H9 (cell line): ENCODE data around the gene WDR54. TPM values are rescaled to one million over a fixed set of nuclear protein-coding genes. Genes with fewer than 3 reads are reported as not detected.

Experiments
- DNase-seq: peaks from one replicate; pipeline ENCODE4 v3.0.0-alpha.2; 2017
- H2AFZ ChIP-seq: one replicate; pipeline ENCODE4 v1.6.1; 2013; ENCODE audit warnings: mild to moderate bottlenecking, low read length, control low read depth, moderate library complexity
- H2AK5ac ChIP-seq: 2 replicates; pipeline ENCODE4 v1.6.1; 2013; ENCODE audit warnings: low read length, control low read depth, mixed read lengths; ENCODE audit not compliant: insufficient read length
- H2BK120ac ChIP-seq: one replicate; pipeline ENCODE4 v1.6.1; 2013; ENCODE audit warnings: low read depth, mild to moderate bottlenecking, low read length, control low read depth, inconsistent platforms; ENCODE audit not compliant: poor library complexity, severe bottlenecking
- H2BK12ac ChIP-seq: 2 replicates; pipeline ENCODE4 v1.6.1; 2013; ENCODE audit warnings: low read length, control low read depth, mixed read lengths, low read depth; ENCODE audit not compliant: insufficient read length
- H2BK15ac ChIP-seq: 2 replicates; pipeline ENCODE4 v1.6.1; 2013; ENCODE audit warnings: low read depth, low read length, control low read depth
- H2BK20ac ChIP-seq: one replicate; pipeline ENCODE4 v1.6.1; 2013; ENCODE audit warnings: low read depth, mild to moderate bottlenecking, low read length, control low read depth, inconsistent platforms; ENCODE audit not compliant: poor library complexity, severe bottlenecking
- H2BK5ac ChIP-seq: 2 replicates; pipeline ENCODE4 v1.6.1; 2013; ENCODE audit warnings: low read length, control low read depth, mixed read lengths; ENCODE audit not compliant: insufficient read length
- H3K14ac ChIP-seq: 2 replicates; pipeline ENCODE4 v1.6.1; 2013; ENCODE audit warnings: low read length, control low read depth; ENCODE audit not compliant: insufficient read depth
- H3K18ac ChIP-seq: 2 replicates; pipeline ENCODE4 v1.6.1; 2013; ENCODE audit warnings: low read depth, mild to moderate bottlenecking, mixed read lengths, low read length, control low read depth; ENCODE audit not compliant: insufficient read length
- H3K23ac ChIP-seq: 2 replicates; pipeline ENCODE4 v1.6.1; 2013; ENCODE audit warnings: low read length, control low read depth, mixed read lengths, low read depth; ENCODE audit not compliant: insufficient read length
- H3K23me2 ChIP-seq: 2 replicates; pipeline ENCODE4 v1.6.1; 2013; ENCODE audit warnings: low read depth, mild to moderate bottlenecking, mixed read lengths, low read length, control low read depth; ENCODE audit not compliant: insufficient read length, poor library complexity, severe bottlenecking
- H3K27ac ChIP-seq: 2 replicates; pipeline ENCODE4 v1.5.1; 2013; ENCODE audit warnings: low read length, control low read depth, mixed read lengths, low read depth; ENCODE audit not compliant: insufficient read length
- H3K27me3 ChIP-seq: 2 replicates; pipeline ENCODE4 v1.6.1; 2013; ENCODE audit warnings: low read length, control low read depth, inconsistent platforms; ENCODE audit not compliant: insufficient read depth
- H3K4ac ChIP-seq: 2 replicates; pipeline ENCODE4 v1.6.1; 2013; ENCODE audit warnings: low read depth, mild to moderate bottlenecking, control low read depth, inconsistent platforms, low read length, moderate library complexity
- H3K4me1 ChIP-seq: 2 replicates; pipeline ENCODE4 v1.6.1; 2013; ENCODE audit warnings: low read length, control low read depth, inconsistent platforms; ENCODE audit not compliant: insufficient read depth
- H3K4me2 ChIP-seq: 2 replicates; pipeline ENCODE4 v1.6.1; 2013; ENCODE audit warnings: low read length, control low read depth, mixed read lengths; ENCODE audit not compliant: insufficient read length, insufficient read depth
- H3K56ac ChIP-seq: 2 replicates; pipeline ENCODE4 v1.6.1; 2013; ENCODE audit warnings: low read depth, mild to moderate bottlenecking, mixed read lengths, low read length, control low read depth; ENCODE audit not compliant: insufficient read length
- H3K79me1 ChIP-seq: 2 replicates; pipeline ENCODE4 v1.6.1; 2013; ENCODE audit warnings: low read depth, mild to moderate bottlenecking, moderate library complexity, low read length, control low read depth, inconsistent platforms; ENCODE audit not compliant: insufficient read depth, poor library complexity, severe bottlenecking
- H3K79me2 ChIP-seq: 2 replicates; pipeline ENCODE4 v1.6.1; 2013; ENCODE audit warnings: low read length, control low read depth, inconsistent platforms; ENCODE audit not compliant: insufficient read depth
- H3K9ac ChIP-seq: 2 replicates; pipeline ENCODE4 v1.6.1; 2013; ENCODE audit warnings: low read length, control low read depth, mixed read lengths; ENCODE audit not compliant: insufficient read length; ENCODE audit errors: extremely low read depth
- H3K9me3 ChIP-seq: one replicate; pipeline ENCODE4 v1.6.1; 2013; ENCODE audit warnings: low read depth, low read length, inconsistent platforms; ENCODE audit not compliant: control insufficient read depth
- H3T11ph ChIP-seq: one replicate; pipeline ENCODE4 v1.6.1; 2013; ENCODE audit warnings: mild to moderate bottlenecking, low read length, control low read depth, inconsistent platforms
- H4K20me1 ChIP-seq: one replicate; pipeline ENCODE4 v1.6.1; 2013; ENCODE audit not compliant: control insufficient read depth, insufficient read length, insufficient read depth
- H4K5ac ChIP-seq: 2 replicates; pipeline ENCODE4 v1.6.1; 2013; ENCODE audit warnings: low read depth, mild to moderate bottlenecking, mixed read lengths, low read length, control low read depth; ENCODE audit not compliant: insufficient read length
- H4K8ac ChIP-seq: replicated peaks from 2 replicates; pipeline ENCODE4 v1.6.1; 2013; ENCODE audit warnings: low read length, control low read depth, mixed read lengths, low read depth; ENCODE audit not compliant: insufficient read length
- H4K91ac ChIP-seq: 2 replicates; pipeline ENCODE4 v1.6.1; 2013; ENCODE audit warnings: low read depth, mild to moderate bottlenecking, moderate library complexity, mixed read lengths, low read length, control low read depth; ENCODE audit not compliant: insufficient read length
- H3K27ac Mint-ChIP-seq, 3 experiments: 2 replicates in 2 of 3; 3 replicates in 1 of 3; pipeline ENCODE4 v1.8.0; 2020 to 2021; ENCODE audit warnings: mixed read lengths in 3 of 3, mild to moderate bottlenecking in 1 of 3, moderate library complexity in 1 of 3
- H3K27me3 Mint-ChIP-seq: 2 replicates; pipeline ENCODE4 v1.8.0; 2021; ENCODE audit warnings: low read depth, mild to moderate bottlenecking, moderate library complexity, mixed read lengths
- H3K36me3 Mint-ChIP-seq, 3 experiments: 2 replicates in 2 of 3; 3 replicates in 1 of 3; pipeline ENCODE4 v1.8.0; 2020 to 2021; ENCODE audit warnings: low read depth in 3 of 3, mixed read lengths in 3 of 3; ENCODE audit not compliant: insufficient read depth in 1 of 3
- H3K4me1 Mint-ChIP-seq, 2 experiments: 2 replicates each; pipeline ENCODE4 v1.8.0; 2020; ENCODE audit warnings: mixed read lengths in 2 of 2
- H3K4me3 Mint-ChIP-seq, 2 experiments: 2 replicates in 1 of 2; 3 replicates in 1 of 2; pipeline ENCODE4 v1.8.0; 2020 to 2021; ENCODE audit warnings: mild to moderate bottlenecking in 2 of 2, mixed read lengths in 2 of 2, moderate library complexity in 1 of 2
- H3K9me3 Mint-ChIP-seq, 2 experiments: 2 replicates in 1 of 2; 3 replicates in 1 of 2; pipeline ENCODE4 v1.8.0; 2020; ENCODE audit warnings: mild to moderate bottlenecking in 2 of 2, mixed read lengths in 2 of 2, moderate library complexity in 1 of 2
- CTCF ChIP-seq: fragments of 200-600 bp; sonication (generic); conservative IDR thresholded peaks from 3 replicates; pipeline ENCODE4 v1.8.0; 2021; ENCODE audit warnings: antibody characterized with exemption, mild to moderate bottlenecking
- WGBS: extraction: QIAGEN DNeasy Blood & Tissue Kit; methylation state at CpG from one replicate; pipeline ENCODE4 v1.1.7; 2013; ENCODE audit warnings: missing lambda C conversion rate, low lambda C conversion rate, mixed read lengths; ENCODE audit not compliant: insufficient read length; ENCODE audit errors: extremely low coverage; 5-methylcytosine and 5-hydroxymethylcytosine counted together
- total RNA-seq: library from RNA; stranded (reverse); gene quantifications from 2 replicates; pipeline ENCODE4 v1.2.1, GENCODE V29; 2021

WDR54 gene
- total RNA-seq, 1 experiment from 2014 or later: 66.4 TPM

DNA sequence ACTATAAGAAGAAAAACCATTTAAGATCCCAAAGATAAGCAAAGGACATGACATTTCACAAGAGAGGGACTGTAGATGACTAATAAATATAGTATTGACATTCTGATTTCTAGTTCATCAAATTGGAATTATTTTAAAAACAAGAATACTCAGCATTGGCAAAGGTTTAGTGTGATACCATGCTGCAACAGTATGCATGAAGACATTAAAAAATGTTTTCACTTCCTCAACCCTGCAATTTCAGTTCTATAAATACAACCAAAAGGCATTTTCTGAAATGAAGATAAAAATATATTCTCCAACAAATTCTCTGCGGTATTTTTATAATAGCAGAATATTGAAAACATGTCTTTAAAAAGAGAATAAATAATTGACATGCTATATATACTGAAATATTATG is 2.2 kb upstream of the WDR54 start:
- no peak overlapping the region for H3K9ac ChIP-seq
- peaks cover 9% of the 10 kb centered on the region for H3K23me2 ChIP-seq
- H2AK5ac ChIP-seq: no peak overlapping the region
- H3K4me2 ChIP-seq: no peak overlapping the region
- Mint-ChIP-seq H3K36me3 (peaks cover 0 to 10% (median 2%) of the 10 kb centered on the region in 3 experiments; a peak in 6 of 7 replicates), H3K27ac (no peak overlapping the region), H3K9me3 (no peaks in the 10 kb centered on the region; a peak in 1 of 5 replicates), H3K4me1 (peaks cover 11 to 25% of the 10 kb centered on the region in 2 experiments), H3K4me3 (no peak overlapping the region), H3K27me3 (peaks cover 30% of the 10 kb centered on the region)
- H3K79me1 ChIP-seq: no peaks in the 10 kb centered on the region
- H2BK12ac ChIP-seq: no peak overlapping the region
- WGBS: no CpG with 5 or more reads among the region's 1 CpG
- no peak for DNase-seq
- H3K56ac ChIP-seq: no peak overlapping the region
- H4K91ac ChIP-seq: no peak overlapping the region
- no peak overlapping the region for H3K23ac ChIP-seq
- no peak overlapping the region for H3K27ac ChIP-seq
- H3K14ac ChIP-seq: no peak overlapping the region
- no peaks in the 10 kb centered on the region for H4K20me1 ChIP-seq
- H2BK20ac ChIP-seq: no peak overlapping the region
- H2AFZ ChIP-seq: no peak overlapping the region
- H3K4ac ChIP-seq: no peak overlapping the region
- H3K27me3 ChIP-seq: no peaks in the 10 kb centered on the region
- H2BK15ac ChIP-seq: no peak overlapping the region
- H3K79me2 ChIP-seq: no peaks in the 10 kb centered on the region
- H4K5ac ChIP-seq: no peak overlapping the region
- H3K18ac ChIP-seq: no peak overlapping the region
- H2BK5ac ChIP-seq: no peak overlapping the region
- H4K8ac ChIP-seq: no peak overlapping the region
- TF ChIP-seq CTCF: no peak
- H3K4me1 ChIP-seq: no peaks in the 10 kb centered on the region
- H2BK120ac ChIP-seq: no peak overlapping the region
- no peak overlapping the region for H3T11ph ChIP-seq
- H3K9me3 ChIP-seq: no peaks in the 10 kb centered on the region
